SK-N-SH (cell line): ENCODE measurements around the gene EIF4H.

Experiments
- CHD2 ChIP-seq: fragments of 150-350 bp; IDR thresholded peaks from 2 replicates; pipeline ENCODE4 v1.6.1; 2018; ENCODE audit warnings: low read length; ENCODE audit not compliant: partially characterized antibody
- EP300 ChIP-seq, 2 experiments: IDR thresholded peaks; 2 replicates each; pipeline versions ENCODE4 v1.4.0 to v1.6.1; 2012; ENCODE audit warnings: borderline replicate concordance in 1 of 2, low read depth in 1 of 2, low read length in 1 of 2
- FOXJ3 ChIP-seq: sonication (generic); formaldehyde crosslinking; IDR thresholded peaks from 2 replicates; pipeline ENCODE4 v1.5.1; 2020; ENCODE audit warnings: mild to moderate bottlenecking, missing genetic modification reagents
- FOXM1 ChIP-seq: IDR thresholded peaks from 2 replicates; pipeline ENCODE4 v1.4.0; 2012; ENCODE audit warnings: low read depth, mild to moderate bottlenecking
- GABPA ChIP-seq: IDR thresholded peaks from 2 replicates; pipeline ENCODE4 v1.4.0; 2012; ENCODE audit warnings: low read depth, mild to moderate bottlenecking
- GATA2 ChIP-seq: sonication (generic); formaldehyde crosslinking; IDR thresholded peaks from 2 replicates; pipeline ENCODE4 v1.5.0; 2020; ENCODE audit warnings: mild to moderate bottlenecking, missing genetic modification reagents
- JUND ChIP-seq: IDR thresholded peaks from 2 replicates; pipeline ENCODE4 v1.4.0; 2012
- MAX ChIP-seq: IDR thresholded peaks from 2 replicates; pipeline ENCODE4 v1.4.0; 2012; ENCODE audit warnings: low read depth
- POLR2AphosphoS5 ChIP-seq: IDR thresholded peaks from 2 replicates; pipeline ENCODE4 v1.6.1; 2012; ENCODE audit warnings: low read depth, low read length
- TCF12 ChIP-seq: IDR thresholded peaks from 2 replicates; pipeline ENCODE4 v1.4.0; 2012
- YY1 ChIP-seq: IDR thresholded peaks from 2 replicates; pipeline ENCODE4 v1.4.0; 2012; ENCODE audit warnings: low read depth, mild to moderate bottlenecking
- TF ChIP-seq, protein P1 (sequence below): fragments of 200-600 bp; sonication (generic); IDR thresholded peaks from 2 replicates; pipeline ENCODE4 v1.6.1; 2017; ENCODE audit warnings: antibody characterized with exemption, mild to moderate bottlenecking, moderate library complexity
- TF ChIP-seq, protein P2 (sequence below): IDR thresholded peaks from 2 replicates; pipeline ENCODE4; 2012
- TF ChIP-seq, protein P3 (sequence below): IDR thresholded peaks from 2 replicates; pipeline ENCODE4 v1.6.1; 2012; ENCODE audit warnings: mild to moderate bottlenecking, low read depth, low read length, moderate library complexity

DNA sequence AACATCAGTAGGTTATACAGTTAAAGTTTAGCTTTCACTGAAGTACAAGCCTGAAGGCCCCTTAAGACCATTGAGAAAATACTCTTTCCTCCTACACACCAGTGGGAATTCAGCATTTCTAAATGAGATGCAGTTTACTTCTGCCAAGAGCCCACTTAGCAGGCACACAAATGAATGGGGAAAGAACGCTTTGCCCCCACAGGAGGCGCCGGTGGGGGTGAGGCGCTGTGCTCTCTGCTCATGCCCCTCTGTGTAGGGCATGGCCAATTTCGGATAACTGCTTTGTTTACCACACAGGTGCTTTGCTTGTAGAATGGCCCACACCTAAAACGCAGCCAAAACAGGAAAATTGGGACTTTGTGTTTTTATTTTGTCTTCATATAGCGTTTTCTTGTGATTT, 19.8 kb downstream of the EIF4H start:
- TF ChIP-seq, protein P1, sequence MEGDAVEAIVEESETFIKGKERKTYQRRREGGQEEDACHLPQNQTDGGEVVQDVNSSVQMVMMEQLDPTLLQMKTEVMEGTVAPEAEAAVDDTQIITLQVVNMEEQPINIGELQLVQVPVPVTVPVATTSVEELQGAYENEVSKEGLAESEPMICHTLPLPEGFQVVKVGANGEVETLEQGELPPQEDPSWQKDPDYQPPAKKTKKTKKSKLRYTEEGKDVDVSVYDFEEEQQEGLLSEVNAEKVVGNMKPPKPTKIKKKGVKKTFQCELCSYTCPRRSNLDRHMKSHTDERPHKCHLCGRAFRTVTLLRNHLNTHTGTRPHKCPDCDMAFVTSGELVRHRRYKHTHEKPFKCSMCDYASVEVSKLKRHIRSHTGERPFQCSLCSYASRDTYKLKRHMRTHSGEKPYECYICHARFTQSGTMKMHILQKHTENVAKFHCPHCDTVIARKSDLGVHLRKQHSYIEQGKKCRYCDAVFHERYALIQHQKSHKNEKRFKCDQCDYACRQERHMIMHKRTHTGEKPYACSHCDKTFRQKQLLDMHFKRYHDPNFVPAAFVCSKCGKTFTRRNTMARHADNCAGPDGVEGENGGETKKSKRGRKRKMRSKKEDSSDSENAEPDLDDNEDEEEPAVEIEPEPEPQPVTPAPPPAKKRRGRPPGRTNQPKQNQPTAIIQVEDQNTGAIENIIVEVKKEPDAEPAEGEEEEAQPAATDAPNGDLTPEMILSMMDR = no peak
- TF ChIP-seq EP300 (IDR thresholded peaks at IDR 0.05; ENCODE audit: borderline replicate concordance in 1 of 2, low read depth in 1 of 2, low read length in 1 of 2) (no peak), POLR2AphosphoS5 (no peak), MAX (no peak), YY1 (no peak), CHD2 (no peak), GATA2 (CRISPR knock-in tag) (no peak), GABPA (no peak), JUND (no peak), FOXM1 (no peak), TCF12 (no peak), FOXJ3 (CRISPR knock-in tag) (no peak)
- TF ChIP-seq, protein P2, sequence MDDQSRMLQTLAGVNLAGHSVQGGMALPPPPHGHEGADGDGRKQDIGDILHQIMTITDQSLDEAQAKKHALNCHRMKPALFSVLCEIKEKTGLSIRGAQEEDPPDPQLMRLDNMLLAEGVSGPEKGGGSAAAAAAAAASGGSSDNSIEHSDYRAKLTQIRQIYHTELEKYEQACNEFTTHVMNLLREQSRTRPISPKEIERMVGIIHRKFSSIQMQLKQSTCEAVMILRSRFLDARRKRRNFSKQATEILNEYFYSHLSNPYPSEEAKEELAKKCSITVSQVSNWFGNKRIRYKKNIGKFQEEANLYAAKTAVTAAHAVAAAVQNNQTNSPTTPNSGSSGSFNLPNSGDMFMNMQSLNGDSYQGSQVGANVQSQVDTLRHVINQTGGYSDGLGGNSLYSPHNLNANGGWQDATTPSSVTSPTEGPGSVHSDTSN = no peak
- TF ChIP-seq, protein P3, sequence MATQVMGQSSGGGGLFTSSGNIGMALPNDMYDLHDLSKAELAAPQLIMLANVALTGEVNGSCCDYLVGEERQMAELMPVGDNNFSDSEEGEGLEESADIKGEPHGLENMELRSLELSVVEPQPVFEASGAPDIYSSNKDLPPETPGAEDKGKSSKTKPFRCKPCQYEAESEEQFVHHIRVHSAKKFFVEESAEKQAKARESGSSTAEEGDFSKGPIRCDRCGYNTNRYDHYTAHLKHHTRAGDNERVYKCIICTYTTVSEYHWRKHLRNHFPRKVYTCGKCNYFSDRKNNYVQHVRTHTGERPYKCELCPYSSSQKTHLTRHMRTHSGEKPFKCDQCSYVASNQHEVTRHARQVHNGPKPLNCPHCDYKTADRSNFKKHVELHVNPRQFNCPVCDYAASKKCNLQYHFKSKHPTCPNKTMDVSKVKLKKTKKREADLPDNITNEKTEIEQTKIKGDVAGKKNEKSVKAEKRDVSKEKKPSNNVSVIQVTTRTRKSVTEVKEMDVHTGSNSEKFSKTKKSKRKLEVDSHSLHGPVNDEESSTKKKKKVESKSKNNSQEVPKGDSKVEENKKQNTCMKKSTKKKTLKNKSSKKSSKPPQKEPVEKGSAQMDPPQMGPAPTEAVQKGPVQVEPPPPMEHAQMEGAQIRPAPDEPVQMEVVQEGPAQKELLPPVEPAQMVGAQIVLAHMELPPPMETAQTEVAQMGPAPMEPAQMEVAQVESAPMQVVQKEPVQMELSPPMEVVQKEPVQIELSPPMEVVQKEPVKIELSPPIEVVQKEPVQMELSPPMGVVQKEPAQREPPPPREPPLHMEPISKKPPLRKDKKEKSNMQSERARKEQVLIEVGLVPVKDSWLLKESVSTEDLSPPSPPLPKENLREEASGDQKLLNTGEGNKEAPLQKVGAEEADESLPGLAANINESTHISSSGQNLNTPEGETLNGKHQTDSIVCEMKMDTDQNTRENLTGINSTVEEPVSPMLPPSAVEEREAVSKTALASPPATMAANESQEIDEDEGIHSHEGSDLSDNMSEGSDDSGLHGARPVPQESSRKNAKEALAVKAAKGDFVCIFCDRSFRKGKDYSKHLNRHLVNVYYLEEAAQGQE = no peak
